ENCODE results near the gene MYOM1.

The MYOM1 gene

GRCh38 chr18:3111523-3112240, 108.1 kb downstream of the MYOM1 start:
- no peak for DNase-seq

GRCh38 chr18:3110034-3110752, 109.6 kb downstream of the MYOM1 start:
- DNase-seq = no peak

GRCh38 chr18:3107740-3108151, 112.0 kb downstream of the MYOM1 start:
- DNase-seq = no peak

DNA sequence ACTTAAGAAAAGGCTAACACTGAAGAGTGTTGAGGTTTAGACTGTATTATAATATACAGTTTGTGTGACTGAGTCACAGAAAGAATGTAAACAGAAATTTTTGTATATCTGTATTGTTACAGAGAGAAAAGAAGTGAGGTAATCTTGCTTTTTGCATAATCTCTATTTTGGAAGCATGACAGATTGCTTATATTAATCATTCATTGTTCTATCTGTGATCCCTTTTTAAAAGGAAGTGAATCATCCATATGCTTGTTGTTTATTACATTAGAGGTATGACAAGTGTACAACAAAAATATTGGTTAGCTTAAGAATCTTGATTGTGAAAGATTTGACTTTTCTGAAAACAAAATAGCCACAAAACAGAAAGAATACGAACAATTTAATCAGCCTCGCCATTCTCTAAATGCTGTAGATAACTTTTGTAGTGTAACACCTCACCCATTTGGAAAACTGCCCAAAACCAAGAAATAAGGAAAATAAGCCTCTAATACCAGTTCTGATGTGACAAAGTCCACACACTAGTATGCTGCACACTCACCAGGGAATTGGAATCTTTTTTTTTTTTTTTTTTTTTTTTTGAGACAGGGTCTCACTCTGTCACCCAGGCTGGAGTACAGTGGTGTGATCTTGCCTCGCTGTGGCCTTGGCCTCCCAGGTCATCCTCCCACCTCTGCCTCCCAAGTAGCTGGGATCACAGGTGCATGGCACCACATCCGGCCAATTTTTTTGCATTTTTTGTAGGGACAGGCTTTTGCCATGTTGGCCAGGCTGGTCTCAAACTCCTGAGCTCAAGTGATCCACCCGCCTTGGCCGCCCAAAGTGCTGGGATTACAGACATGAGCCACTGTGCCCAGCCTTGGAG, 115.3 kb downstream of the MYOM1 start:
- no peak for DNase-seq

DNA sequence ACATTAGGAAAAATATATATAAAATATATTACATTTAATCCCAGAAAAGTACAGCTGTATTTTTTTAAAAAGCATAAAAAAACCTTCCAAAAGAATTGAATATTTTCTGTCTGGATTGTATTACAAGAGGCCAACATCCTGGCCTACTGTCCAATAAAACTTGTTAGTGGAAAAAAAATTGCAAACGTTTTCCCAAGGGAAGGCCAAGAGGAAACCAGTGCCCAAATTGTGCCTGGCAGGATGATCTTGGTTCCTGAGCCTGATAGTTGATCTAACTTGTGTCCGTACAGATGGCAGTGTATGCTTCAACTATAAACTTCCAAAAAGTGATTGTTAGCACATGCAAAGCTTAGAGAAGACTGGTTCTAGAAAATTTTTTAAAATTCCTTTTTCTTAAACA, 116.2 kb downstream of the MYOM1 start:
- DNase-seq = no peak

DNA sequence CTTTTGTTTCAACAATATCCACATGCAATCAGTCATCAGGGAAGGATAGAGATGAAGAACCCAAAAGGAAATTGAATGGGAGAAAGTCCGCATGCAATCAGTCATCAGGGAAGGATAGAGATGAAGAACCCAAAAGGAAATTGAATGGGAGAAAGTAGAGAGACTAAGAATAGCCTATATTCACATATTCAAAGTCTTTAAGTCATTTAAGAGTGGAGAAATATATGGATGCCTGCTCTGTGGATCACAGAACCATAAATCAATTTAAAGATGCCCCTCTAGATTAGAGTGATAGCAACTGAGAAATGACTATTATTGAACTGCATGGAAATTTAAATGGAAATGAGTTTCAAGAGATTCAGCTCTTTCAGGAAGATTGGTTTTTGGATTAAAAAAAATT, 116.8 kb downstream of the MYOM1 start:
- no peak for DNase-seq

DNA sequence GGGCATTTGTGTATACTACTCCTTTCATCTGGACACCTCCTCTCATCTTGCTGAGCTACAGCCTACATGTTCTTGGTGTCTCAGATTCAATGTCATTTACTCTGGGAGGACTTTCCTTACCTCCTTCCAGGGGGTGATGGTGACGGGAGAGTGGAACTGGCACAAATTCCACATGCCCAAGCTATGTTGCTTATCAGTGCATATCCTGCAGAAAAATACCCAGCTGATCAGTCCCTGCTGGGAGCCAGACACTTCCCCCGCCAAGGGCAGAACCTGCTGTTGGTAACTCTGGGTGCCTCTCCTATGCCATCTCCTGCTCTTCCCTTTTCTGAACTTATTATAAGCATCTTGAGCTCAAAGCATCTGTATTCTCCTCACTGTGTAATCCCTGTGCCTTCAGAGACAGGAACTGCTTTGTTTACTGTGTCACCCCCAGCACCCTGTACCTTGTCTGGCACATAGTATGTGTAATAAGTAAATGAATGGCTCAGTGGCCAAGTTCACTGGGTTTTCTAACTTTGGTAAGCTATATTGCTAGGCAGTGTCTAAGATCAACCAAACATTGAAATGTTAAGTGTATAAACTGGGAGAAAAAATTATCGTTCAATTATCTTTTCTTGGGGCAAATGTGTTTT, 119.2 kb downstream of the MYOM1 start:
- no peak for DNase-seq

DNA sequence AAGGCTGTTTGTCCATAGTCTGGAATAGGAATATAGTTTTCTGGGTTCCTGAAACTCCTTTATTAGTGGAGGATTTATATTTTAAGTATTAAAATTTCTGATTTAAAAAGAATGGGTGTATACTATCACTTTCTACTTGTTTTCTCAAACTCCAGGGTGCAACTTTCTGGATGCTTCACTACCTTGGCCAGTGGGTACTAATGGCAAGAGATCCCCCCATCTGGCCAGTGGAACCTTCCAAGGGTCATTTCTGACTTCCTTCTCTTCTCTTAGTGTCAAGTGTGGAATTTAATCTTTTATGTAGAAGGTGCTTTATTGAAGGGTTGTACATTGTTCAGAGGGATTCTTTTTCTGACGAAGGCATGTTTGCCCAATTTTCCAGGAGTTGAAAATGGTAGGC, 120.4 kb downstream of the MYOM1 start:
- DNase-seq = no peak

DNA sequence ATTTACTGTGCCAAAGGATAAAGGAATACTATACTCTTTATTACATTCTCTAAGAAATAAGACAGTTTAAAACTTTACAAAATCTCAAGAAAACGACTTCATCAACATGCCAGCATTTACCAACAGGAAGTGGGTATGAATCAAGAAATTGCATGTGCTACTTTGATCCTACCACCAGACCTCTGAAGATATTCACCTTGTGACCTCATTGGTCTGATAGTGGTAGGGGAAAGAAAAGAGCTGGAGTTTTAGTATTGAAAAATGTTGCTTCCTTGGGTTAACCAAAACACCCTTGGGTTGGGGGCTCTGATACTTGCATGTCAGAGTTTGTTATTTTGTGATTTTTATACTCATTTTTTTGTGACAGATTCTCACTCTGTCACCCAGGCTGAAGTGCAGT, 122.7 kb downstream of the MYOM1 start:
- DNase-seq = no peak

GRCh38 chr18:3095921-3096320, 123.8 kb downstream of the MYOM1 start:
- DNase-seq = no peak

- DNase-seq = no peak
Measured at GRCh38 chr18:3094338-3094684, 125.5 kb downstream of the MYOM1 start.

DNA sequence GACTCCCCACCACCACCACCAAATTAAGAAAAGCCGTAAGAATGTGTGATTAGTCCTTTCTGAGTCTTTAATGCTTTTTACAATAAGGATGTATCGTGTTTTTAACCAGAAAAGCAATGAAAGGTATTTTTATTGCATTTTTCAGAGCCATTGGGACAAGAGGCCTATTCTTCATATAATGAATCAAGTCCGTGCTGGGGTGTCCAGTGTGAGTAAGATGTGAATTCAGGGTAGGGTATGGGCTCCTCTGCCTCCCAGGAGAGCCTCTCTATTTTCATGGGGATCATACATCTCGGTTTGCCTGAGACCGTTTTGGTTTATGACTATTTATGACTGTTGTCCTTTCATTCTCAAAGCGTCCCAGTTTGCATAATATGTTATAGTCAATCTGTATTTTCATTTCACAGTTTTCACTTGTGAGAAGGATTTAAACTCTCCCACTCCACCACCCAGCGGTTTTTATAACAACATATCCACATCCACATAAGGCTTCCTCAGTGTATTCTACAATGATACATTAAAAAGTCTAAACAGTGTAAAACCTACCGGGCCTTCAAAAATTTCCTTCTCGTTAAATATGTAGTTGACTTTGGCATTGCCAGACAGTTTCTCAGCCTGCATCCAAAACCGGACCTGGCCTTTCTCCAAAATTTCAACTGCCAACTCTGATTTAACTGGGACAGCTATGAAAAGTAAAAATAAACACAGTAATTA, 126.0 kb downstream of the MYOM1 start:
- DNase-seq = no peak

- no peak for DNase-seq
Measured at GRCh38 chr18:3092727-3093126, 127.0 kb downstream of the MYOM1 start.

- DNase-seq = no peak
Measured at GRCh38 chr18:3089579-3089978, 130.2 kb downstream of the MYOM1 start.

DNA sequence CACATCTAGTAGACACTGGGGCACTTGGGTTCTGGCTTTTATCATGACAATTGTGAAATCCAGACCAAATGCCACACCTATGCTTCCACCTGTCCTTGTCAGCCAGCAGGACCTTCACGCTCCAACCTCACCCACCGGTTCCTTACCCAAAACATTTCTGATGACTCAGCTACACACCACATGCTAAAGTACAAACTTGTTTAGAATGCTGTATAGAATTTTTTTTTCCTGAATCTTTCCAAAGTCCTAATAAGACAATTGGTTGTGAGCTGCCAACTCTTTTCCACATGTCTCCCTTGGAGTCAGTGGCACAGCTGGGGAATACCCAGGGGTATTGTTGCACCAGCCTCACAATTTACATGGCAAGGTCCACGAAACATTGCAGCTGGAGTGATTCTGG, 131.3 kb downstream of the MYOM1 start:
- no peak for DNase-seq

DNA sequence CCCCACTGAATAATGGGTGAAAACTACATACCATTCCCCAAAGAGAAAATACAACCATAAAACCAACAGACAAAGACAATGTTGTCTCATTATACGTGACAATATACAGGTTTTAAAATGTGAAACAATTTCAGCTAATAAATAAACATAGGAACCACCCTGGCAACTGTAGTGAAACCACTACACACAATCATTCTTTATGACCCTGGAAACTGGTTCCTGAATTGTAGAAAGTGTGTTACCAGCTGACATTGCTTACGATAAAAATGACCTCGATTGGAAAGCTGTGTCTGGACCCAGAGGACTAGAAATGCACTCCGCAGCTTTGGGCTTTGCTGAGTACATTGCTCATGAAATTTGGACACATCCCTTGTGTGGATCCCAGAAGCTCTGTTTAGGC, 132.9 kb downstream of the MYOM1 start:
- DNase-seq = no peak

DNA sequence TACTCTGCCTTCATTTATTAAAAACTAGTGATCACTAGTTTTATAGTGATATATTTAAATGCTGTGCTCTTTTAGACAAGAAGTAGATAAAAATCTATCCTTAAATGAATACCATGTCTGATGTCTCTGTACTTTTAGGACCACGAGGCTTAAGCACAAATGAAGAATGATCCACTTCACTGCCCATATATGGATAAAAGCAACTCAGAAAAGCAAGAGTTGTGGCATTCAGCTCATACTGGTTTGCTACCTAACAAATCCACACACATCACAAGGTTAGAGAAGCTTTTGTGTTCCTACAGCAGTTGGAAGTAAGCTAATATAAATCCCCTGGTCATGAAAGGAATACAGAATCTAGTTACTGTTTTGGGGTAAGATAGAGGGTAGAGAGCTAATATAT, 134.2 kb downstream of the MYOM1 start:
- DNase-seq = no peak

- no peak for DNase-seq
Measured at GRCh38 chr18:3084206-3084605, 135.6 kb downstream of the MYOM1 start.

DNA sequence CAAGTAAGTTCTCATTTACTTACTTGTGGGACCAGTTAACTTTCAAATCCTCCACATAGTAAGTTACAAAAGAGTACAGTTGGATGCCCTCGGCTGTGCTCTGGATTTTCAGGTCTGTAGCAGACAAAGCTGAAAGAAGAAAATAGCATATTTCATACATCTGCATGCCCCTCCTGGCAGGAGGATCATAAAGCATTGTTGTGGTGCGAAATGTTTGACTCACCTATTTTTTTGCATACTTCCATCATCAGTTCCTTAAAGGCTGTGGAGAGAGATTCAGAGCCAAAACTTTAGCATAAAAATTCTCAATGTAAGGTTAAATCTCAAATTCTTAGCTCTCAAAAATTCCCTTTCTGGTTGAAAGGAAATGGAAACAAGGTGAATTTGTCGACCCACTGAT, 136.0 kb downstream of the MYOM1 start:
- no peak for DNase-seq

DNA sequence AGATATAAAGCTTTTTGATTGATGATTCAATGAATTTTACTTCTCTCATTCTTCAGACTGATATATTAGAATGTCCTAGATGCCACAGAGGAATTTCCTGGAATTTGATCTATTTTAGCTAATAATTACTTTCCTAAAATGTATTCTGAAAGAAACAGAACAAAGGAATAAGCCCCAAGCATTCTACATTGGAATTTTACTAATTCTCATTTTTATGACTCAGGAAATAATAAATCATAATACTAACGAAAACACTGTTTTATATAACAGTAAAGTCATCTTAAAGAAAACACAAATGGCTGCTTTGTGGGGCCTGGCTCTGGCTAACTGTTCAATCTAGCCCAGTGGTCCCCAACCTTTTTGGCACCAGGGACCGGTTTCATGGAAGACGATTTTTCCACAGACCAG, 138.2 kb downstream of the MYOM1 start:
- no peak for DNase-seq

DNA sequence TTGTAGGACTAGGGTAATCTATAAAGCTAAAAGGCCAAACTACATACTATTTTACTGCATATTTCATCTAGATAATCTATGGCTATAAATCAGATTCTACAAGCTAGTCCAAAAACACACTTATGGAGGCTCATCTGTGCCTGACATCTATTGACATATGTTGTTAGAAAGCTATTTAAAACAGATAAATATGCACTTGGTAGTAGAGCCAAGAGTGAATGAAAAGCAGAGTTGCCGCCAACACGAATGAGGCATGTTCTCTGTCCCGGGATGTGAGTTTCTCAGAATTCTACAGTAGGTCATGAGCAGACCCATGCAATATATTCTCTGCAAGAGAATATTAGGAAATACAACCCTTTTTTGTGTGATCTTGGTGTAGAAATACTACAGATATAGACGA, 140.1 kb downstream of the MYOM1 start:
- no peak for DNase-seq

DNA sequence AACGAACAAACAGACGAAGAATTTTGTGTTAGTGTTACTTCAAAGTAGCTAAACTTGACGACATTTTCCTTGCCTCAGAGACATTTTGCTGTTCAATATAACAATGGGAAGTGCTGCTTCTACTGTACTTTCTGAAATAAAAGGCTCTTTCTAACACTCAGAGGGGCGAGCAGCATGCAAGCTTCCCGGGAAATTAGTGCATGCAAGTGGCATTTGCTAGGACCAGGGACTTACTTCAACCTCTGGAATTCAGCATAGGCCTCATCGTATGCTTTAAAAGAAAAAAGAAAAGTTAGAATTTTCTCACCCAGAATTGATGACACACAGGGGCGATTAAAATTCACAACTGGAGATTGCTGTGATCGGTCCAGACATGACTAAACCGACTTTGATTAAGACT, 144.3 kb downstream of the MYOM1 start:
- DNase-seq = no peak

GRCh38 chr18:3074087-3074486, 145.7 kb downstream of the MYOM1 start:
- DNase-seq = no peak
